GM12801 (cell line): Measurements from ENCODE around the gene BIRC7.

Experiments
- CTCF ChIP-seq: IDR thresholded peaks from one replicate; pipeline ENCODE4 v1.5.1; 2011; ENCODE audit warnings: control low read depth; ENCODE audit not compliant: insufficient read length; ENCODE audit errors: extremely low read depth

The BIRC7 gene

GRCh38 chr20:63273059-63273579 lies 37.4 kb downstream of the BIRC7 start:
- TF ChIP-seq CTCF: no peak

GRCh38 chr20:63273635-63274380 lies 38.1 kb downstream of the BIRC7 start:
- TF ChIP-seq CTCF: no peak

- TF ChIP-seq CTCF: no peak
These were observed 38.9 kb downstream of the BIRC7 start for GRCh38 chr20:63274381-63275228.

GRCh38 chr20:63275825-63276224 lies 40.1 kb downstream of the BIRC7 start:
- no peak for TF ChIP-seq CTCF

- no peak for TF ChIP-seq CTCF
These were observed 41.3 kb downstream of the BIRC7 start for GRCh38 chr20:63276956-63277355.

GRCh38 chr20:63277466-63278272 lies 42.0 kb downstream of the BIRC7 start:
- TF ChIP-seq CTCF: no peak

- TF ChIP-seq CTCF: no peak
These were observed 43.0 kb downstream of the BIRC7 start for GRCh38 chr20:63278661-63279060.
